ENCODE results near the gene HEXA. TPM values are rescaled to one million over a fixed set of nuclear protein-coding genes. Genes with fewer than 3 reads are reported as not detected.

Gene HEXA
- total and polyA plus RNA-seq, 2 of the 8 experiments (the other 6 are each of a cell fraction or from before 2014, with no cell fraction given), result 52.5 to 73.7 TPM

DNA sequence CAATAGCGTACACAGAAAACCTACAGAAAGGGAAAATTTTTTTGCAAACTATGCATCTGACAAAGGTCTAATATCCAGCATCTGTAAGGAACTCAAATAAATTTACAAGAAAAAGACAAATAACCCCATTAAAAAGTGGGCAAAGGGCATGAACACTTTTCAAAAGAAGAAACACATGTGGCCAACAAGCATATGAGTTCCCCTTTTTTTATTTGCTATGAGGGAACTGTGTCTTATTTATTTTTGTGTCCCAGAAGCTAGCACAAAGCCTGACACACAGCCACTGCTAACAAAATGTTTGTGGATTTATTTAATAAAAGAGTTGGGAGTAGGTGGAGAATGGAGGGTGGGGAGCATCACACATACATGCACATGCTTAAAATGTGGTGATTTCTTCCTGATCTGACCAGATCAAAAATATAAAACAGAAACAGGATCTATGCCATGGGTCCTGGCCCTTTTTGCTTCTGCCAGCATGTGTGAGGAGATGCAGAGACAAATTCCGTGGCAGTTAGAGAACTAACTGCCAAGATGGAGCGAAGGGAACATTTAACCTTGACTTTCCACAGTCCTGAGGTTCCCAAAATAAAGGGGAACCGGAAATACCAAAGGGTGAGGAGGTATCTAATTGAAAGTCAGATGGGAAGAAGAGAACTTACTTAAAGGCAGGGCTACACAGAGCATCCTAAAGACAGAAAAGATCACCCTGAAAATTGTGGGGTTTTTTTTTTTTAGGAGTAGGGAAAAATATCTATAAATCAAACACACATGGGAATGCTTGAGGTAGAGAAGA, 22.2 kb upstream of the HEXA start, which contains the start of gene TMEM202:
Gene TMEM202, plus strand, starts transcription at position 510 of the 793 bp plus-strand sequence. Its CDS starts 22 bp downstream, at position 532.
- Histone ChIP-seq H3K14ac (ENCODE audit: insufficient read length) (no peak within 1 kb of the TSS), H3K9ac (replicated peaks in 1 of 4; ENCODE audit: extremely low read depth in 1 of 4, low read depth in 3 of 4, low read length in 3 of 4) (no peak within 1 kb of the TSS), H2BK20ac (ENCODE audit: low read length) (no peak within 1 kb of the TSS), H2BK120ac (replicated peaks; ENCODE audit: low read depth, low read length) (no peak within 1 kb of the TSS), H4K91ac (replicated peaks; ENCODE audit: insufficient read length, low read length) (no peak within 1 kb of the TSS), H3K23ac (ENCODE audit: insufficient read length) (no peak within 1 kb of the TSS), H3K79me1 (ENCODE audit: low read depth, low read length) (no peaks in the 10 kb centered on the region), H3K27ac (ENCODE audit: low read depth, low read length) (no peak within 1 kb of the TSS), H4K5ac (ENCODE audit: insufficient read length, low read depth, low read length) (no peak within 1 kb of the TSS), H3K56ac (replicated peaks; ENCODE audit: insufficient read length, low read depth, low read length) (no peak within 1 kb of the TSS), H3K9me3 (ENCODE audit: insufficient read depth in 2 of 2, low read depth in 1 of 2, low read length in 1 of 2) (peaks cover 2 to 7% of the 10 kb centered on the region in 2 experiments; a peak in 3 of 4 replicates), H3K27me3 (replicated peaks in 1 of 4; ENCODE audit: control insufficient read depth in 3 of 4, extremely low read depth in 1 of 4, insufficient read depth in 3 of 4, low read length in 3 of 4) (0 out of 7 replicates have a peak, but pooled peaks cover 0 to 2% (median 0%) of the 10 kb centered on the region in 4 experiments), H2BK5ac (ENCODE audit: low read depth, low read length) (no peak within 1 kb of the TSS), H4K8ac (ENCODE audit: extremely low read depth, insufficient read depth, low read length) (no peak within 1 kb of the TSS), H3K4me2 (ENCODE audit: insufficient read depth in 1 of 2, low read depth in 2 of 2, low read length in 2 of 2) (no peak within 1 kb of the TSS), H3K4me1 (replicated peaks in 1 of 4; ENCODE audit: control insufficient read depth in 3 of 4, insufficient read depth in 4 of 4, low read length in 3 of 4) (no peaks in the 10 kb centered on the region), H4K20me1 (replicated peaks in 1 of 2; ENCODE audit: control insufficient read depth in 1 of 2, insufficient read depth in 2 of 2, low read length in 2 of 2) (no peaks in the 10 kb centered on the region), H3K23me2 (ENCODE audit: low read depth, low read length) (no peaks in the 10 kb centered on the region), H3K18ac (ENCODE audit: extremely low read depth, low read length) (no peak within 1 kb of the TSS), H2BK15ac (ENCODE audit: low read length) (no peak within 1 kb of the TSS), H2AK5ac (ENCODE audit: low read depth, low read length) (no peak within 1 kb of the TSS), H3K79me2 (ENCODE audit: control insufficient read depth in 1 of 2, insufficient read depth in 2 of 2, low read length in 2 of 2) (no peaks in the 10 kb centered on the region), H2AFZ (ENCODE audit: low read length) (no peak within 1 kb of the TSS), H3K4me3 (ENCODE audit: extremely low read depth in 1 of 4, insufficient read depth in 2 of 4, low read depth in 3 of 4, low read length in 4 of 4) (no peak within 1 kb of the TSS), H3K36me3 (ENCODE audit: control insufficient read depth in 2 of 4, insufficient read depth in 4 of 4, low read length in 3 of 4) (no peaks in the 10 kb centered on the region), H3K4ac (replicated peaks; ENCODE audit: insufficient read length, low read depth, low read length) (no peak within 1 kb of the TSS), H2BK12ac (ENCODE audit: low read depth, low read length) (no peak within 1 kb of the TSS)
- DNase-seq (ENCODE audit: low read depth in 1 of 2, low spot score in 2 of 2) (no peak), FAIRE-seq (no peak)
- TF ChIP-seq KDM4A (IDR thresholded peaks at IDR 0.05; ENCODE audit: low read depth, low read length, severe bottlenecking), result no peak
- TF ChIP-seq CHD1 (IDR thresholded peaks at IDR 0.05; ENCODE audit: low read depth, low read length), result no peak
- TF ChIP-seq RXRA (IDR thresholded peaks at IDR 0.05; ENCODE audit: insufficient read depth, low read depth, low read length), result no peak
- TF ChIP-seq, protein P1, sequence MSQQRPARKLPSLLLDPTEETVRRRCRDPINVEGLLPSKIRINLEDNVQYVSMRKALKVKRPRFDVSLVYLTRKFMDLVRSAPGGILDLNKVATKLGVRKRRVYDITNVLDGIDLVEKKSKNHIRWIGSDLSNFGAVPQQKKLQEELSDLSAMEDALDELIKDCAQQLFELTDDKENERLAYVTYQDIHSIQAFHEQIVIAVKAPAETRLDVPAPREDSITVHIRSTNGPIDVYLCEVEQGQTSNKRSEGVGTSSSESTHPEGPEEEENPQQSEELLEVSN (IDR thresholded peaks at IDR 0.05), result no peak
- no peak for TF ChIP-seq TEAD4 (IDR thresholded peaks at IDR 0.05; ENCODE audit: low read depth, low read length)
- WGBS, 2 experiments (ENCODE audit: extremely low coverage in 1 of 2, insufficient coverage in 1 of 2, insufficient read length in 1 of 2, insufficient replicate concordance in 2 of 2, low coverage in 1 of 2, low lambda C conversion rate in 2 of 2, missing lambda C conversion rate in 1 of 2), result 86% methylated on average over 4 of the region's 4 CpGs; no CpG with 5 or more reads in 1 of the 2 experiments
- ChIA-PET CTCF (ENCODE audit: partially characterized antibody) (no interaction called here), POLR2A (ENCODE audit: partially characterized antibody) (interaction anchor here (0.7 kb wide), 1 partner anchor 21 kb away, joined by 4 read pairs; no protein-coding TSS in a partner anchor)
